GM19372 (cell line): ENCODE measurements around the gene ALDH2.
"Not testable (repeated sequence)": the region's sequence is repeated elsewhere in the genome, so short reads cannot be mapped to it uniquely, and the experiment has no call there.

Source experiments
- ATAC-seq: cut with Tn5 transposase; IDR thresholded peaks from one replicate; pipeline ENCODE4 v1.9.1; 2021; ENCODE audit warnings: mild to moderate bottlenecking, low read depth, moderate library complexity; ENCODE audit not compliant: unreplicated experiment

ALDH2 gene

GRCh38 chr12:111766608-111767361 lies at the start of gene ALDH2:
ALDH2 (plus strand) TSS chr12:111766933; CDS start chr12:111766983, 50 bp downstream.
- no peak for ATAC-seq

GRCh38 chr12:111719316-111719715 lies 47.4 kb upstream of the ALDH2 start:
- not testable (repeated sequence) for ATAC-seq

- ATAC-seq: no peak
Measured at GRCh38 chr12:111720457-111720856, 46.3 kb upstream of the ALDH2 start.

GRCh38 chr12:111723646-111724360 lies 42.9 kb upstream of the ALDH2 start:
- ATAC-seq: not testable (repeated sequence)

- no peak for ATAC-seq
Measured at GRCh38 chr12:111728795-111729194, 37.9 kb upstream of the ALDH2 start.

GRCh38 chr12:111730420-111730819 lies 36.3 kb upstream of the ALDH2 start:
- ATAC-seq: no peak

- no peak for ATAC-seq
Measured at GRCh38 chr12:111732786-111733185, 33.9 kb upstream of the ALDH2 start.

- ATAC-seq: no peak
Measured at GRCh38 chr12:111733340-111733915, 33.3 kb upstream of the ALDH2 start.

- not testable (repeated sequence) for ATAC-seq
Measured at GRCh38 chr12:111739524-111739923, 27.2 kb upstream of the ALDH2 start.

GRCh38 chr12:111741235-111741812 lies 25.4 kb upstream of the ALDH2 start:
- ATAC-seq: no peak

- no peak for ATAC-seq
Measured at GRCh38 chr12:111745211-111745610, 21.5 kb upstream of the ALDH2 start.

- ATAC-seq: no peak
Measured at GRCh38 chr12:111747333-111747732, 19.4 kb upstream of the ALDH2 start.

- no peak for ATAC-seq
Measured at GRCh38 chr12:111748151-111748672, 18.5 kb upstream of the ALDH2 start.

GRCh38 chr12:111748867-111749266 lies 17.9 kb upstream of the ALDH2 start:
- no peak for ATAC-seq

GRCh38 chr12:111749391-111749790 lies 17.3 kb upstream of the ALDH2 start:
- ATAC-seq: no peak

- no peak for ATAC-seq
Measured at GRCh38 chr12:111753144-111753881, 13.4 kb upstream of the ALDH2 start.

GRCh38 chr12:111754671-111755070 lies 12.1 kb upstream of the ALDH2 start:
- ATAC-seq: no peak

GRCh38 chr12:111756196-111756595 lies 10.5 kb upstream of the ALDH2 start:
- ATAC-seq: no peak

- no peak for ATAC-seq
Measured at GRCh38 chr12:111756681-111757080, 10.1 kb upstream of the ALDH2 start.
